WI38 (cell line): Measurements from ENCODE around the gene PIWIL4.
"Not testable (repeated sequence)": the region's sequence is repeated elsewhere in the genome, so short reads cannot be mapped to it uniquely, and the experiment has no call there.

ENCODE experiments used
- H3K4me3 ChIP-seq: 2 replicates; pipeline ENCODE4 v1.5.1; 2011; ENCODE audit warnings: low read depth, mild to moderate bottlenecking, control low read depth, low read length
- TF ChIP-seq, protein P1 (sequence below): IDR thresholded peaks from 2 replicates; pipeline ENCODE4 v1.5.1; 2012; ENCODE audit warnings: low read depth, mild to moderate bottlenecking, control low read depth, low read length

The PIWIL4 gene

DNA sequence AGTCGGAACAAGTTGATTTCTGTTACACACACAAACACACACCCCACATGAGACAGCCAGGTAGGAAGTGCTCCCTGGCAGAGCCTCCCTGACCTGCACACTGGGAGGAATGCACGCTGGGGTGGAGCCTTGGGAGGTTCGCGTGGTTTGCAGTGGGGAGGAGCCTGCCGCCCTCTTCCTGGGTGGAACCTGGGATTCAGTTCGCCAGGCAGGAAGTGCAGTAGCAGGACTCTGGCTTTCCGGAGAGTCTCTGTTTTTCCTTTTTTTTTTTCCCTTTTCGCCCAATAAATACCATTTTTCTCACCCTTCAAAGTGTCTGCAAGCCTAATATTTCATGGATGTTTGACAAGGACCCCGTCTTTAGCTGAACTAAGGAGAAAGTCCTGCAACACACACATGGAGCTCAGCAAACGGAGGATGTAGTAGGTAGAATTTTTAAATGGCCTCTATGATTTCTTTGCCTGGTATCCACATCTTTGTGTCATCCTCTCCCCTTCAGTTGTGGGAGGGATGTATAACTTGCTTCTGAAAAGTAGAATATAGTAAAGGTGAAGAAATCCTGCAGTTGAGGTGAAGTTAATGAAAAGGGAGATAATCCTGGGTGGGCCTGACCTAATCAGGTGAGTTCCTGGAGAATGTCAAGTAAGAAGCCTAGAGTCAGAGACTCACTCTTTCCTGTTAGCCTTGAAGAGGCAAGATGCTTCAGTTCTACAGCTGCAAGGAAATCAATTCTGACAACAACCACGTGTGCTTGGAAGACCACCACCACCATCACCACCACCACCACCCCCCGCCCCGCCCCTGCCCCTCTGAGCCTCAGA is 72.9 kb downstream of the PIWIL4 start:
- no peak overlapping the region for H3K4me3 ChIP-seq
- TF ChIP-seq, protein P1, sequence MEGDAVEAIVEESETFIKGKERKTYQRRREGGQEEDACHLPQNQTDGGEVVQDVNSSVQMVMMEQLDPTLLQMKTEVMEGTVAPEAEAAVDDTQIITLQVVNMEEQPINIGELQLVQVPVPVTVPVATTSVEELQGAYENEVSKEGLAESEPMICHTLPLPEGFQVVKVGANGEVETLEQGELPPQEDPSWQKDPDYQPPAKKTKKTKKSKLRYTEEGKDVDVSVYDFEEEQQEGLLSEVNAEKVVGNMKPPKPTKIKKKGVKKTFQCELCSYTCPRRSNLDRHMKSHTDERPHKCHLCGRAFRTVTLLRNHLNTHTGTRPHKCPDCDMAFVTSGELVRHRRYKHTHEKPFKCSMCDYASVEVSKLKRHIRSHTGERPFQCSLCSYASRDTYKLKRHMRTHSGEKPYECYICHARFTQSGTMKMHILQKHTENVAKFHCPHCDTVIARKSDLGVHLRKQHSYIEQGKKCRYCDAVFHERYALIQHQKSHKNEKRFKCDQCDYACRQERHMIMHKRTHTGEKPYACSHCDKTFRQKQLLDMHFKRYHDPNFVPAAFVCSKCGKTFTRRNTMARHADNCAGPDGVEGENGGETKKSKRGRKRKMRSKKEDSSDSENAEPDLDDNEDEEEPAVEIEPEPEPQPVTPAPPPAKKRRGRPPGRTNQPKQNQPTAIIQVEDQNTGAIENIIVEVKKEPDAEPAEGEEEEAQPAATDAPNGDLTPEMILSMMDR: no peak

- no peak overlapping the region for H3K4me3 ChIP-seq
- TF ChIP-seq, protein P1: no peak
Measured at GRCh38 chr11:94641167-94641761, 74.1 kb downstream of the PIWIL4 start.

DNA sequence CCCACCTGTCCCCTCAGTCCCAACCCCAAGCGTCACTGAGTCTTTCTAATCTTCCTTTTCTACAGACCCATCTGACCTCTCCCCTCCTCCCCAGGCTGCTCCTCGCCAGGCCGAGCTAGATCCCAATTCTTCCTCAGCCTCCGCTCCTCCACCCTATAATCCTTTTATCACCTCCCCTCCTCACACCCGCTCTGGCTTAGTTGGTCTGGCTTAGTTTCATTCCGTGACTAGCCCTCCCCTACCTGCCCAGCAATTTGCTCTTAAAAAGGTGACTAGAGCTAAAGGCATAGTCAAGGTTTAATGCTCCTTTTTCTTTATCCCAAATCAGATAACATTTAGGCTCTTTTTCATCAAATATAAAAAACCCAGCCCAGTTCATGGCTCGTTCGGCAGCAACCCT is 76.0 kb downstream of the PIWIL4 start:
- H3K4me3 ChIP-seq: not testable (repeated sequence)

DNA sequence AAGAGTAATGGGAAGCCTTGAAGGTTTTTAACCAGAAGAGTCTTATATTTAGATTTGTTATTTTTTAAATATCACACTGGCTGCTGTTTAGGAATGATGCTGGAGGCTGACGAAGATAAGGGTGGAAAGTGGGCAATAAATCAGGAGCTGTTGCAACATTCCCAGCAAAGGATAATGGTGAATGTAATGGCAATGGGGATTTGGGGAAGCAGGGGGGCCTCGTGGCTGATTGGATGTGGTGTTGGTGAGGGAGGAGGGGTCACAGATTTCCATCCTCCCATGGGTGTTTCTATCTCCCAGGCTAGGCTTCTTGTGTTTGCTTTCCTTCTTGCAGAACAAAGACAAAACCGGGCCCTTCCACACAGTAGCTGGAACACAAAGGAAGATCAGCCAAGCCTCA is 80.8 kb downstream of the PIWIL4 start:
- H3K4me3 ChIP-seq: no peak overlapping the region
- TF ChIP-seq, protein P1: no peak

GRCh38 chr11:94648789-94649188 is 81.6 kb downstream of the PIWIL4 start:
- H3K4me3 ChIP-seq: no peak overlapping the region
- TF ChIP-seq, protein P1: no peak

- TF ChIP-seq, protein P1: no peak
- H3K4me3 ChIP-seq: no peak overlapping the region
Measured at GRCh38 chr11:94649254-94649653, 82.1 kb downstream of the PIWIL4 start.

DNA sequence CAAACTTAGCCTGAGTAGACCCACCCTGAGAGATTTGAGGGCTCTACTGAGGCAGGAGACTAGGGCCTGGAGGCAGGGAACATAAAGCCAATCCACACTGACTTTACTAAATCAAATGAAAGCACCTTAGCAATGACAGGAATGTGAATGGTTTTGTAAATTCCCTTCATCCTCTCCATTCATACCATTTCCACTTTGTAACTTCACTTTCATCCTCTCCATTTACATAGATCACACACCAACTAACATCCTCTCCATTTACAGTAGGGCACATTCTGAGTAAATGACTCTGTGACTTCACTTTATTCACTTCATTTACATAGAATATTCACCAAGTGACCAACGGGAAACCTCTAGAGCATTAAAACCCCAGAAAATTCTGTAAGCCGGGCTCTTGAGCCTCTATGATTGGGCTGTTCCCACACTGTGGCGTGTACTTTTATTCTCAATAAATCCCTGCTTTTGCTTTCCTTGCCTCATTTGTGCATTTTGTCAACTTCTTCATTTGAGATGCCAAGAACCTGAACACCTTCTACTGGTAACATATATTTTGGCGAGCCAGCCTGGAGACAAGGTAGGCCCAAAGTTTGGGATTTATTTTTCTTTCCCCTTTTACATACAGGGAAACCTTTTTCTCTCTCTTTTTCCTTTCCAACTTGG is 82.9 kb downstream of the PIWIL4 start:
- TF ChIP-seq, protein P1: no peak
- H3K4me3 ChIP-seq: no peak overlapping the region
